ENCODE data around the gene TAF4B. TPM values are rescaled to one million over a fixed set of nuclear protein-coding genes. Genes with fewer than 3 reads are reported as not detected.

Gene TAF4B
- total RNA-seq, 1 donor from 2014 or later, result 1.8 TPM

GRCh38 chr18:26286008-26286407 is 59.8 kb downstream of the TAF4B start:
- Mint-ChIP-seq H3K27ac (no peak overlapping the region), H3K4me3 (ENCODE audit: low read depth) (no peak overlapping the region), H3K4me1 (ENCODE audit: low read depth) (no peaks in the 10 kb centered on the region), H3K9me3 (ENCODE audit: low read depth) (peaks cover 3% of the 10 kb centered on the region), H3K36me3 (ENCODE audit: insufficient read depth) (peaks cover 1% of the 10 kb centered on the region), H3K27me3 (no peaks in the 10 kb centered on the region)
- no peak for DNase-seq (ENCODE audit: low spot score, unreplicated experiment)
- TF ChIP-seq CTCF (IDR thresholded peaks at IDR 0.05; ENCODE audit: unreplicated experiment), result no peak

GRCh38 chr18:26287644-26288043 is 61.4 kb downstream of the TAF4B start:
- Mint-ChIP-seq H3K4me1 (ENCODE audit: low read depth) (no peaks in the 10 kb centered on the region), H3K9me3 (ENCODE audit: low read depth) (peaks cover 3% of the 10 kb centered on the region), H3K27me3 (no peaks in the 10 kb centered on the region), H3K4me3 (ENCODE audit: low read depth) (no peak overlapping the region), H3K36me3 (ENCODE audit: insufficient read depth) (peaks cover 1% of the 10 kb centered on the region), H3K27ac (no peak overlapping the region)
- no peak for DNase-seq (ENCODE audit: low spot score, unreplicated experiment)
- no peak for TF ChIP-seq CTCF (IDR thresholded peaks at IDR 0.05; ENCODE audit: unreplicated experiment)

- H3K36me3 Mint-ChIP-seq (ENCODE audit: insufficient read depth), result peaks cover 1% of the 10 kb centered on the region
- no peak for TF ChIP-seq CTCF (IDR thresholded peaks at IDR 0.05; ENCODE audit: unreplicated experiment)
- H3K4me1 Mint-ChIP-seq (ENCODE audit: low read depth), result no peaks in the 10 kb centered on the region
- DNase-seq (ENCODE audit: low spot score, unreplicated experiment), result no peak
- no peak overlapping the region for H3K4me3 Mint-ChIP-seq (ENCODE audit: low read depth)
- H3K9me3 Mint-ChIP-seq (ENCODE audit: low read depth), result no peaks in the 10 kb centered on the region
- no peaks in the 10 kb centered on the region for H3K27me3 Mint-ChIP-seq
- no peak overlapping the region for H3K27ac Mint-ChIP-seq
These were observed 64.1 kb downstream of the TAF4B start for GRCh38 chr18:26290385-26290784.

- H3K36me3 Mint-ChIP-seq (ENCODE audit: insufficient read depth), result no peaks in the 10 kb centered on the region
- no peaks in the 10 kb centered on the region for H3K27me3 Mint-ChIP-seq
- no peak overlapping the region for H3K4me3 Mint-ChIP-seq (ENCODE audit: low read depth)
- H3K27ac Mint-ChIP-seq, result no peak overlapping the region
- DNase-seq (ENCODE audit: low spot score, unreplicated experiment), result no peak
- H3K4me1 Mint-ChIP-seq (ENCODE audit: low read depth), result no peaks in the 10 kb centered on the region
- no peaks in the 10 kb centered on the region for H3K9me3 Mint-ChIP-seq (ENCODE audit: low read depth)
- TF ChIP-seq CTCF (IDR thresholded peaks at IDR 0.05; ENCODE audit: unreplicated experiment), result no peak
These were observed 67.7 kb downstream of the TAF4B start for GRCh38 chr18:26293982-26294381.

GRCh38 chr18:26298107-26298506 is 71.9 kb downstream of the TAF4B start:
- no peaks in the 10 kb centered on the region for H3K9me3 Mint-ChIP-seq (ENCODE audit: low read depth)
- H3K27ac Mint-ChIP-seq, result no peak overlapping the region
- no peak for TF ChIP-seq CTCF (IDR thresholded peaks at IDR 0.05; ENCODE audit: unreplicated experiment)
- no peaks in the 10 kb centered on the region for H3K36me3 Mint-ChIP-seq (ENCODE audit: insufficient read depth)
- DNase-seq (ENCODE audit: low spot score, unreplicated experiment), result no peak
- no peaks in the 10 kb centered on the region for H3K4me1 Mint-ChIP-seq (ENCODE audit: low read depth)
- no peaks in the 10 kb centered on the region for H3K27me3 Mint-ChIP-seq
- no peak overlapping the region for H3K4me3 Mint-ChIP-seq (ENCODE audit: low read depth)
